Coronary artery (tissue), 2 donors: ENCODE results near the gene ZDHHC21.

Source experiments
- DNase-seq: peaks from one replicate; pipeline ENCODE4 v3.0.0-alpha.2; 2017; ENCODE audit warnings: low spot score
- H3K27ac ChIP-seq, 2 donors: fragments of 200-600 bp; sonication (generic); one replicate each; pipeline ENCODE4 v1.5.1; 2016 to 2019
- H3K4me3 ChIP-seq: fragments of 200-600 bp; sonication (generic); 2 replicates; pipeline ENCODE4 v1.5.1; 2016; ENCODE audit warnings: mild to moderate bottlenecking, moderate library complexity
- CTCF ChIP-seq: fragments of 200-600 bp; sonication (generic); IDR thresholded peaks from one replicate; pipeline ENCODE4 v1.5.1; 2019; ENCODE audit warnings: antibody characterized with exemption

Gene ZDHHC21

GRCh38 chr9:14722391-14723035 lies 29.3 kb upstream of the ZDHHC21 start, which contains the start of gene CER1:
TSS of gene CER1 (minus strand) at chr9:14722733. CDS start at chr9:14722672, 61 bp downstream.
- DNase-seq: no peak
- TF ChIP-seq CTCF: no peak
- no peak within 1 kb of the TSS for H3K27ac ChIP-seq
- H3K4me3 ChIP-seq: no peak within 1 kb of the TSS

- TF ChIP-seq CTCF: no peak
- Histone ChIP-seq H3K4me3 (no peak overlapping the region), H3K27ac (no peak overlapping the region)
- no peak for DNase-seq
Measured at GRCh38 chr9:14719231-14719923, 26.1 kb upstream of the ZDHHC21 start.

- Histone ChIP-seq H3K4me3 (no peak overlapping the region), H3K27ac (no peak overlapping the region)
- no peak for DNase-seq
- no peak for TF ChIP-seq CTCF
Measured at GRCh38 chr9:14715102-14715501, 21.9 kb upstream of the ZDHHC21 start.

GRCh38 chr9:14713187-14713767 lies 20.0 kb upstream of the ZDHHC21 start:
- Histone ChIP-seq H3K27ac (no peak overlapping the region), H3K4me3 (no peak overlapping the region)
- no peak for DNase-seq
- no peak for TF ChIP-seq CTCF

GRCh38 chr9:14710804-14711203 lies 17.6 kb upstream of the ZDHHC21 start:
- Histone ChIP-seq H3K27ac (no peak overlapping the region), H3K4me3 (no peak overlapping the region)
- DNase-seq: no peak
- TF ChIP-seq CTCF: no peak

- no peak for TF ChIP-seq CTCF
- H3K27ac ChIP-seq: no peak overlapping the region
- H3K4me3 ChIP-seq: no peak overlapping the region
- no peak for DNase-seq
Measured at GRCh38 chr9:14706530-14707140, 13.4 kb upstream of the ZDHHC21 start.
